GM19463 (cell line): ENCODE results near the gene TNRC18.

ENCODE experiments used
- ATAC-seq: cut with Tn5 transposase; IDR thresholded peaks from one replicate; pipeline ENCODE4 v1.9.1; 2021; ENCODE audit warnings: mild to moderate bottlenecking, moderate library complexity; ENCODE audit not compliant: unreplicated experiment

TNRC18 gene

GRCh38 chr7:5404421-5404826 is 19.2 kb downstream of the TNRC18 start:
- ATAC-seq, result no peak

DNA sequence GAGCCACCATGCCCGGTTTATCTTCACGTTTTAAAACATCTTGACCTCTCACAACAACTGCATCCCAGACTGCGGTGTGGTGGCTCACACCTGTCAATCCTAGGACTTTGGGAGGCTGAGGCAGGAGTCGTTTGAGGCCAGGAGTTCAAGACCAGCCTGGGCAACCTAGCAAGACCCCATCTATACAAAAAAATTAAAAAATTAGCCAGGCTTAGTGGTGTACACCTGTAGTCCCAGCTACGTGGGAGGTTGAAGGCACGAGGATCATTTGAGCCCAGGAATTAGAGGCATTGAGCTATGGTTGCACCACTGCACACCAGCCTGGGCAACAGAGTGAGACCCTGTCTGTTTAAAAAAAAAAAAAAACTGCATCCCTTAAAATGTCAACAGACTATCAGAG is 20.2 kb downstream of the TNRC18 start:
- ATAC-seq, result no peak

GRCh38 chr7:5397736-5398135 is 25.9 kb downstream of the TNRC18 start:
- no peak for ATAC-seq

DNA sequence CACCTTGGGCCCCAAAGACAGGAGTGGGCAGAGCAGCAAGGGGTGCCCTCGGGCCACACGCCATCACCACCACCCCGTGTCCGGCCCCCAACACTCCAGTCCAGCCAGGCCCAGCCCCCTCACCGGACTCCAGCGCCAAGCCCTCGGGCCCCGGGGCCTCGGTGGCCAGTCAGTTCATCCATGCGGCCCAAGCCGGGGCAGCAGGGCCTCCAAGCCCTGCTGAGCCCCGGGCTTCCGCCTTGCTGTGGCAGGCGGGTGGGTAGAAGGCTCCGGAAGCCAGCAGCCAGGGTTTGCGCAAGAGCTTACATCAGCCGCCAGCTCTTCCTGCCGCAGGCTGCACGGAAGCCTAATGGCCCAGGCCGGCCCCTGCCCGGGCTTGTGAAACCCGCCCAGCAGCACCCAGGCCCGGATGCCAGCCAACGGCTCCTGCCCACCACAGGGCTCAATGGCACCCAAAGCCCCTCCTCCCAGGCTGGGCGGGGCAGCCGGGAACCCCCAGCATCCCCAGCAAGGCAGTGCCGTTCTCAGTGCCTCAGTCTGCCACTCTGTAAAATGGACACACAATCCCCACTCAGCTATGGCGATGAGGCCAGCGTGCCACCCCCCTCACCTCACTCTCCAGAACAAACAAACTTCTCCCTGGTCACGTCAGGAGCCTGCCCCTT is 26.5 kb downstream of the TNRC18 start:
- peak; percentile 90 for ATAC-seq

DNA sequence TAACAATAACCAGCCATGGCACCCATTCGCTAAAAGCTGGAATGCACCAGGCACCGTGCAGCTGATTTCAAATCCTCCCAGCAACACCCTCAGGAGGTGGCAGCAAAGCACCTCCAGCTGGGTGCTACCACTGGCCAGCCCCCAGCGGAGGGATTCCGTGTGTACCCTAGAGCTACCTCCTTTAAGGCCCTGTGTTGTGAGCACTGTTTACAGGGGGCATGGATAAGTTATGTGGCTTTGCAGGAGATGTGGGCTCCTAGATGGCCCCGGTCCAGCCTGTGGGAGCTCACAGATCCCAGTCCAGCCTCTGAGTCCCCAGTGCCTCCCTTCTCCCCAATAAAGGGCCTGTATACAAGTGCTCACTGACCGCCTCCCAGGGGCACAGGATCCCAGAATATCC is 27.1 kb downstream of the TNRC18 start:
- ATAC-seq, result peak; percentile 32

- ATAC-seq, result no peak
Measured at GRCh38 chr7:5395246-5395645, 28.4 kb downstream of the TNRC18 start.

GRCh38 chr7:5394264-5395105 is 29.1 kb downstream of the TNRC18 start:
- no peak for ATAC-seq

GRCh38 chr7:5393748-5394147 is 29.9 kb downstream of the TNRC18 start:
- no peak for ATAC-seq

GRCh38 chr7:5393328-5393727 is 30.3 kb downstream of the TNRC18 start:
- no peak for ATAC-seq

- no peak for ATAC-seq
Measured at GRCh38 chr7:5390918-5391317, 32.7 kb downstream of the TNRC18 start.

- ATAC-seq, result no peak
Measured at GRCh38 chr7:5388905-5389433, 34.7 kb downstream of the TNRC18 start.

DNA sequence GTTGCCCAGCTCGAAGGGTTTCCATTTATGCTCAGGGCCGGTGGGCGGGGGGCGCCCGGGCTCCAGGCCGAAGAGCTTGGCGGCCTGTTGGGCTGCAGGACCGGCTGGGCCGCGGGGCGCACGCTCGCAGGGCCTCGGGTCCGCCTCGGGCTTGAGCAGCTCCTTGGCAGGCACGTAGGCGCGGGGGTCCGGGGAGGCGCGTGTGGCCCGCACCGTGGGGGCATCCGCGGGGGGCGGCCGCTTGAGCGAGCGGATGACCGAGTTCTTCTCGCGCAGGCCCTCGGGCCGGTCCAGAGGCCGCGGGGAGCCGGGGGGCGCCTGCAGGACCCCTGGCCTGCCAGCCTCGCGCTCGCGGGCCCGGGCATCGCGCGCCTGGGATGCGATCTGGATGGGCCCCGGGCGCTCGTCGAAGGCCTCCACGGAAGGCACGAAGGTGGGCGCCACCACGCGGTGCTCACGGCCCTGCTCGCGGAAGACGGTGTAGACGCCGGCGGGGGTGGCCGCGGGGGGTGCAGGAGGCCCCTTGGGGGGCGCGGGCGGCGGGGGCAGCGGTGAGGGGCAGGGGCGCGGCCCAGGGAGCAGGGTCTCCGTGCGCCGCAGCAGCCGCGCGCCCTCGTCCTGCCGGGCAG is 35.2 kb downstream of the TNRC18 start:
- ATAC-seq, result no peak

DNA sequence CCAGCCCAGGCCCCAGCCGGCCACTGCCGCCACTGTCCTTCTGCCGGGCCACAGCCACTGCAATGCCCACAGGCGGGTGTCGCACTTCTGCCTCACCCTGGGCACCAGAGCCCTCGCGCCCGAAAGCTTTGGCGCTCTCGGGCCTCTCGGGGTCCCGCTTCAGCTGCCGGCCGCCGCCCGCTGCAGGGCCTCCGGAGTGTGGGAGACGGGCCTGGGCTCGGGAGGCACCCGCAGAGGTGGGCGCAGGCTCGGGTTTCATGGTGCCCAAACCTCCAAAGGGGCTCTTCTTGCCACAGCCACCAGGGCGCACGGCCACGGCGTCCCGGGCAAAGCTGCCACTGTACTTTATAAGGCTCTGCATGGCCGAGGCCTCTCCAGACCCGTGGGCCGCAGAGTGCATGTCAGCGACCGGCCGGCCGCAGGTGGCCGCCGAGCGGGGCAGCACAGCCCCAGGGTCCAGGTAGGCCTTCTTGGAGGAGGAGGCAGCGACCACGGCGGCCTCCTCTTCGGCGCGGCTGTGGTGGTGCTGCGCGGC is 35.9 kb downstream of the TNRC18 start:
- ATAC-seq, result no peak

GRCh38 chr7:5384618-5385017 is 39.0 kb downstream of the TNRC18 start:
- no peak for ATAC-seq

- no peak for ATAC-seq
Measured at GRCh38 chr7:5383314-5384098, 40.1 kb downstream of the TNRC18 start.

GRCh38 chr7:5382281-5382892 is 41.2 kb downstream of the TNRC18 start:
- no peak for ATAC-seq

DNA sequence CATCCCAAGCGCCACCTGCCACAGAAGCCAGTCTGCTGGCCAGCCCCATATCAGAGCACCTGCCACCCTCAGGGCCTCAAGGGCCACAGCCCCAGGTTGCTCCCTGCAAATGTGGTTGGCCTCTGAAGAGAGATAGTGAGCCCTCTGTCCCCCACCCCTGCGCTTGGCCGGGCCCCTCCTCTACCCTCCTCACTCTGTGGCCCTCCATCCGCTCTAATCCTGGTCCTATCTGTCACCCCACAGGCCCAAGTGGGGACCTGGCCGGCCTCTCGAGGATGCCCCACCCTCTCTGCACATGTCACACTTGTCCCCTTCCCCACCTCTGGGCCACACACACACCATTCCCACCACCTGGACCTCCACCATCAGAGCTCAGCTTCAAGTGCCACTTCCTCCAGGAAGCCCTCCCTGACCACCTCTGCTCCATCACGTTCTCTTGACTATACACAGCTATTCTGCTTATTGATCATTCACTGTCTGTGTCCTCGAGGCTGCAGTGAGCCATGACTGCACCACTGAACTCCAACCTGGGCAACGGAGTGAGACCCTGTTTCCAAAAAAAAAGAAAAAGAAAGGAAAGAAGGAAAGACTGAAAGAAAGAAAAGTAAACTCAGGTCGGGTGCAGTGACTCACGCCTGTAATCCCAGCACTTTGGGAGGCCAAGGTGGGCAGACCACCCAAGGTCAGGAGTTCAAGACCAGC is 42.4 kb downstream of the TNRC18 start:
- ATAC-seq, result no peak

- ATAC-seq, result no peak
Measured at GRCh38 chr7:5380350-5381070, 43.1 kb downstream of the TNRC18 start.

DNA sequence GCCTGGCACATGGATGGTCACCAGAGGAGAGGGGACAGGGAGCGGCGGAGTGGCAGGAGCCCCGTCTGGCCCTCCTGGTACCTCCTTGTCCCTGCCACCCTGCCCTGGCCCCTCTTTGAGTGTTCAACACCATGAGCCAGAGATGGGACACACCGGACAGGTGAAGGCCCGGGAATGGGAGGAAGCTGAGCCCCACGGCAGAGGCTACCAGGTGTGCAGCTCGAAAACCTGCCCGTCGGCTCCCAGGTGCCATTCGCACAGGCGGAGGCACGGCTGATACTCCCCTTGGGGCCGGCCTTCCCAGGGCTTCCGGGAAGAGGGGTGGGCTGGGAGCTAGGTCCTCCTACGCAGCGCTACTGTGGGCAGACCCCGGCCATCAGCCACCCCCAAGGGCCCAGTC is 44.1 kb downstream of the TNRC18 start:
- ATAC-seq, result no peak
